HepG2 (cell line): ENCODE measurements around the gene RRP12. TPM values are rescaled to one million over a fixed set of nuclear protein-coding genes. Genes with fewer than 3 reads are reported as not detected.

ENCODE experiments used
- CTCF ChIP-seq: sonication (generic); formaldehyde crosslinking; IDR thresholded peaks from 2 replicates; pipeline ENCODE4 v1.5.0; 2020; ENCODE audit warnings: mild to moderate bottlenecking, missing genetic modification reagents, moderate library complexity
- EHMT2 ChIP-seq: fragments of 200-600 bp; sonication (generic); IDR thresholded peaks from 2 replicates; pipeline ENCODE4 v1.7.0; 2017; ENCODE audit warnings: antibody characterized with exemption, low read depth, low read length, borderline replicate concordance
- HCFC1 ChIP-seq: fragments of 150-350 bp; IDR thresholded peaks from 2 replicates; pipeline ENCODE4 v1.6.1; 2014; ENCODE audit warnings: low read depth, low read length
- KMT2A ChIP-seq: sonication (generic); formaldehyde crosslinking; IDR thresholded peaks from 2 replicates; pipeline ENCODE4 v1.4.0; 2020; ENCODE audit warnings: missing genetic modification reagents
- PATZ1 ChIP-seq: sonication (generic); formaldehyde crosslinking; IDR thresholded peaks from 2 replicates; pipeline ENCODE4 v1.4.0; 2020; ENCODE audit warnings: missing genetic modification reagents
- SRSF9 ChIP-seq: fragments of 200-400 bp; formaldehyde crosslinking; IDR thresholded peaks from 2 replicates; pipeline ENCODE4 v1.6.1; 2018; ENCODE audit warnings: borderline replicate concordance, mild to moderate bottlenecking, low read depth, low read length; ENCODE audit not compliant: insufficient read depth, poor library complexity, severe bottlenecking
- TBP ChIP-seq: sonication (generic); formaldehyde crosslinking; IDR thresholded peaks from 2 replicates; pipeline ENCODE4 v1.5.0; 2020; ENCODE audit warnings: missing genetic modification reagents
- ZBTB40 ChIP-seq, 2 experiments: fragments of 450-650 bp in 1 of 2; sonication (generic) in 1 of 2; formaldehyde crosslinking in 1 of 2; IDR thresholded peaks; 2 replicates each; pipeline versions ENCODE4 v1.6.1 to v1.8.0; 2016 to 2022; ENCODE audit warnings: antibody characterized with exemption in 1 of 2, mild to moderate bottlenecking in 1 of 2, missing genetic modification reagents in 1 of 2
- ZNF382 ChIP-seq: sonication (generic); formaldehyde crosslinking; IDR thresholded peaks from 2 replicates; pipeline ENCODE4 v1.5.0; 2020; ENCODE audit warnings: missing genetic modification reagents, mild to moderate bottlenecking, borderline replicate concordance
- ZNF574 ChIP-seq: sonication (generic); formaldehyde crosslinking; IDR thresholded peaks from 2 replicates; pipeline ENCODE4 v1.4.0; 2020; ENCODE audit warnings: missing genetic modification reagents
- ZNF703 ChIP-seq: sonication (generic); formaldehyde crosslinking; IDR thresholded peaks from 2 replicates; pipeline ENCODE4 v1.5.1; 2020; ENCODE audit warnings: missing genetic modification reagents, mild to moderate bottlenecking, moderate library complexity, borderline replicate concordance
- polyA plus RNA-seq, 8 experiments: library from polyadenylated mRNA; depleted of rRNA in 3 of 8; stranded (reverse) in 7 of 8; unstranded in 1 of 8; fragments of >200 nt; fragmentation: Illumina TruSeq in 4 of 8; extraction: Trizol in 4 of 8; gene quantifications; 2 replicates each; pipeline versions ENCODE4 v1.2.1 to v1.2.3, GENCODE V29; 2011 to 2016; ENCODE audit warnings: low read depth in 4 of 8, missing spikeins in 1 of 8, mixed read lengths in 1 of 8; ENCODE audit not compliant: insufficient read depth in 1 of 8
- total RNA-seq, 5 experiments: library from RNA; depleted of rRNA; stranded (reverse); fragments of >200 nt; fragmentation: Illumina TruSeq; extraction: Trizol; gene quantifications; 2 replicates each; pipeline ENCODE4 v1.2.3, GENCODE V29; 2016; ENCODE audit warnings: low read depth in 1 of 5

RRP12 gene
- total and polyA plus RNA-seq, 2 of the 13 experiments (the other 11 are each of a cell fraction or from before 2014, with no cell fraction given): 13.2 to 39.4 TPM

- TF ChIP-seq CTCF (CRISPR knock-in tag): no peak; the same call in 1 of the 2 replicates
- no peak for TF ChIP-seq KMT2A (CRISPR knock-in tag)
- TF ChIP-seq TBP (CRISPR knock-in tag): no peak
- no peak for TF ChIP-seq ZBTB40 (IDR thresholded peaks at IDR 0.05)
- no peak for TF ChIP-seq ZBTB40 (CRISPR knock-in tag; IDR thresholded peaks at IDR 0.05)
- no peak; the same call in 1 of the 2 replicates for TF ChIP-seq ZNF574
- TF ChIP-seq ZNF382 (CRISPR knock-in tag): no peak
- no peak for TF ChIP-seq SRSF9
- peak; percentile 78 for TF ChIP-seq PATZ1 (CRISPR knock-in tag)
- no peak for TF ChIP-seq EHMT2
- no peak for TF ChIP-seq ZNF703 (CRISPR knock-in tag)
- no peak for TF ChIP-seq HCFC1
Observed at GRCh38 chr10:97328646-97329453, 72.3 kb downstream of the RRP12 start (continued).
